A673 (cell line): ENCODE data around the gene TRPM4. TPM values are rescaled to one million over a fixed set of nuclear protein-coding genes. Genes with fewer than 3 reads are reported as not detected.

Experiments used
- BruUV-seq: library from RNA; stranded (reverse); fragments of 400-500 nt; replicated peaks from 2 replicates; lab custom pipeline; 2021; lab: Mats Ljungman, UMichigan
- CTCF ChIA-PET: fragments of 300-600 bp; sonication (Branson Sonifier 250); formaldehyde crosslinking; loops from one replicate; lab custom pipeline; 2022; ENCODE audit warnings: antibody characterized with exemption; lab: Charles Lee
- POLR2A ChIA-PET: fragments of 300-600 bp; sonication (Branson Sonifier 250); formaldehyde crosslinking; loops from one replicate; lab custom pipeline; 2022; ENCODE audit warnings: antibody characterized with exemption; ENCODE audit not compliant: low non-redundant PET; lab: Charles Lee
- DNase-seq: peaks from one replicate; pipeline ENCODE4 v3.0.0-alpha.2; 2015; ENCODE audit warnings: low spot score
- H3K27ac ChIP-seq: fragments of 200-600 bp; sonication (generic); 2 replicates; pipeline ENCODE4 v1.5.1; 2016; ENCODE audit warnings: mixed run types, low read depth, mild to moderate bottlenecking, mixed read lengths, antibody characterized with exemption, low read length; ENCODE audit not compliant: poor library complexity, severe bottlenecking
- H3K27me3 ChIP-seq: fragments of 200-600 bp; sonication (generic); replicated peaks from 2 replicates; pipeline ENCODE4 v1.6.1; 2017; ENCODE audit warnings: mixed run types, low read depth, mild to moderate bottlenecking, mixed read lengths, antibody characterized with exemption, low read length; ENCODE audit not compliant: insufficient read depth, poor library complexity
- H3K36me3 ChIP-seq: fragments of 200-600 bp; sonication (generic); 2 replicates; pipeline ENCODE4 v1.6.1; 2016; ENCODE audit warnings: mixed run types, mild to moderate bottlenecking, mixed read lengths, antibody characterized with exemption, low read length; ENCODE audit not compliant: insufficient read depth, poor library complexity, severe bottlenecking
- H3K4me1 ChIP-seq: fragments of 200-600 bp; sonication (generic); 2 replicates; pipeline ENCODE4 v1.6.1; 2017; ENCODE audit warnings: mixed run types, mild to moderate bottlenecking, mixed read lengths, antibody characterized with exemption, low read length; ENCODE audit not compliant: insufficient read depth, poor library complexity, severe bottlenecking
- H3K4me3 ChIP-seq: fragments of 200-600 bp; sonication (generic); 2 replicates; pipeline ENCODE4 v1.5.1; 2016; ENCODE audit warnings: low read depth, mixed run types, mild to moderate bottlenecking, mixed read lengths, low read length; ENCODE audit not compliant: poor library complexity, severe bottlenecking
- H3K9me3 ChIP-seq: fragments of 200-600 bp; sonication (generic); 2 replicates; pipeline ENCODE4 v1.6.1; 2016; ENCODE audit warnings: mixed run types, low read depth, mild to moderate bottlenecking, mixed read lengths, antibody characterized with exemption, low read length; ENCODE audit not compliant: poor library complexity, severe bottlenecking
- CTCF ChIP-seq: fragments of 300-800, 200-600 bp; sonication (generic); conservative IDR thresholded peaks from 2 replicates; pipeline ENCODE4 v1.5.1; 2017; ENCODE audit warnings: low read depth, mild to moderate bottlenecking, antibody characterized with exemption, low read length, moderate library complexity, mixed read lengths
- EZH2 ChIP-seq: fragments of 200-600 bp; sonication (generic); IDR thresholded peaks from 2 replicates; pipeline ENCODE4 v1.6.1; 2017; ENCODE audit warnings: borderline replicate concordance, low read depth, mild to moderate bottlenecking, mixed read lengths, antibody characterized with exemption, low read length; ENCODE audit not compliant: poor library complexity, severe bottlenecking
- intact Hi-C: fragments of 100-400 bp; cut with micrococcal nuclease; formaldehyde crosslinking; loops from one replicate; pipeline ENCODE4 v1.10.0; 2022; ENCODE audit not compliant: unreplicated experiment
- total RNA-seq: library from RNA; stranded (reverse); gene quantifications from 2 replicates; pipeline ENCODE4 v1.2.3, GENCODE V29; 2021

The TRPM4 gene
- total RNA-seq, 1 experiment from 2014 or later = 107 TPM

GRCh38 chr19:49196527-49197240 lies 39.1 kb downstream of the TRPM4 start:
- peak overlapping the region; percentile 32 for H3K4me3 ChIP-seq
- no peak for TF ChIP-seq CTCF
- no peak for TF ChIP-seq EZH2
- no peaks in the 10 kb centered on the region for H3K9me3 ChIP-seq
- intact Hi-C loops = no loop called here
- peak overlapping the region; percentile 31 for H3K27ac ChIP-seq
- H3K27me3 ChIP-seq = no peaks in the 10 kb centered on the region
- no TSS peak for BruUV-seq
- peaks cover 17% of the 10 kb centered on the region for H3K36me3 ChIP-seq
- H3K4me1 ChIP-seq = peaks cover 25% of the 10 kb centered on the region
- CTCF ChIA-PET = interaction anchor here (0.5 to 0.7 kb wide), 4 partner anchors 17 to 69 kb away, joined by 3 to 8 read pairs (median 4); no protein-coding TSS in a partner anchor
- peak; percentile 62 for DNase-seq
- POLR2A ChIA-PET = no interaction called here

GRCh38 chr19:49200238-49200862 lies 42.8 kb downstream of the TRPM4 start:
- intact Hi-C loops = no loop called here
- peak; percentile 53 for DNase-seq
- Histone ChIP-seq H3K4me1 (peaks cover 25% of the 10 kb centered on the region), H3K27me3 (no peaks in the 10 kb centered on the region), H3K9me3 (no peaks in the 10 kb centered on the region), H3K4me3 (no peak overlapping the region), H3K27ac (no peak overlapping the region), H3K36me3 (peaks cover 32% of the 10 kb centered on the region)
- TF ChIP-seq CTCF = no peak
- no peak for TF ChIP-seq EZH2
- ChIA-PET CTCF (interaction anchor here (0.6 kb wide), 1 partner anchor 412 kb away, joined by 3 read pairs; no protein-coding TSS in a partner anchor), POLR2A (no interaction called here)
- no TSS peak for BruUV-seq

GRCh38 chr19:49201042-49201441 lies 43.5 kb downstream of the TRPM4 start:
- Histone ChIP-seq H3K9me3 (no peaks in the 10 kb centered on the region), H3K27ac (no peak overlapping the region), H3K4me1 (peaks cover 24% of the 10 kb centered on the region), H3K36me3 (peaks cover 32% of the 10 kb centered on the region), H3K27me3 (no peaks in the 10 kb centered on the region), H3K4me3 (no peak overlapping the region)
- ChIA-PET CTCF (no interaction called here), POLR2A (no interaction called here)
- DNase-seq = no peak
- intact Hi-C loops = no loop called here
- no TSS peak for BruUV-seq
- no peak for TF ChIP-seq CTCF
- no peak for TF ChIP-seq EZH2
